Measurements from ENCODE around the gene ACACA. TPM values are rescaled to one million over a fixed set of nuclear protein-coding genes. Genes with fewer than 3 reads are reported as not detected.

Gene ACACA
- total RNA-seq, 3 donors from 2014 or later (not counting 1 experiment from before 2014, with no cell fraction given): 22.9 to 23.9 (median 23.6) TPM

DNA sequence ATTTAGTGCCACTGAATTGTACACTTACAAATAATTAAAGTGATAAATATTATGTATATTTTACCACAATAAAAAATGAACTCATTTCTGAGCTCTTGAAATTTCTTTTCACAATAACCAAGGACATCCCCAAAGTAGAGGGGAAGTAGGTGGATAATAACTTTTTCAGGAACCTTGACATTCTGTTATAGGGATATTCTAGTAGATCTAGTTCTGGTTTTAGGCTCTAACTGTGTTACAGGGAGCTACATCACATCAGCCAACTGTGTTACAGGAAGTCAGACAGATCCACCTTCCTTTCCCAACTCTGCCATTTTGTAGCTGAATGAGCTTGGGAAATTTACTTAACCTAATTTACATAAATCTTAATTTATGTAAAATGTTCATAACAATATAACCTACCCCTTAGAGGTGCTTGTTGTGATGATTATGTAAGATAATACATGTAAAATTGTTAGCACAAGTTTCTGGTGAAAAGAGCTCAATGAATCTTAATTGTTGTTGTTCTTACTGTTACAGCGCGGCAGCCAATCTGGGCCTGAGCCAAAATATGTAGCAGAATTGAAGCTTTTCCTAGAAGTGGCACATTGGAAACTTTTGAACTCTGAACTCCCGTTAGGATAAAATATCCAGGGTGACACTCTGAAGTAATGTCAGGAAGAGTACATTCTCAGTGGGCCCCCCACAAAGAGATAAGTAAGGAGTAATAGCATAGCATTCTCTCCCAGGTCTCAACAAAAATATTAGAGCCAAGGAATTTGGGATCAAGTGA, 288.1 kb downstream of the ACACA start:
- DNase-seq: no peak
- intact Hi-C loops (cut with micrococcal nuclease): no loop called here
- WGBS (ENCODE audit: insufficient coverage): 93% methylated on average over 3 of the region's 3 CpGs
- no peaks in the 10 kb centered on the region for H3K4me1 ChIP-seq (ENCODE audit: control insufficient read depth, insufficient read depth, low read length)
- H3K4me3 Mint-ChIP-seq: no peak overlapping the region
- H3K9me3 ChIP-seq (ENCODE audit: control insufficient read depth, insufficient read depth, low read length): no peaks in the 10 kb centered on the region
- H3K4me3 ChIP-seq (ENCODE audit: low read length): no peak overlapping the region
- no peaks in the 10 kb centered on the region for H3K4me1 Mint-ChIP-seq
- no peak overlapping the region for H3K27ac Mint-ChIP-seq
- peaks cover 7% of the 10 kb centered on the region for H3K36me3 ChIP-seq (ENCODE audit: control insufficient read depth, insufficient read depth, low read length)
- no peaks in the 10 kb centered on the region for H3K9me3 Mint-ChIP-seq
- no peak for ATAC-seq
- no peak overlapping the region for H3K27ac ChIP-seq (ENCODE audit: low read length)
- TF ChIP-seq, protein P1, sequence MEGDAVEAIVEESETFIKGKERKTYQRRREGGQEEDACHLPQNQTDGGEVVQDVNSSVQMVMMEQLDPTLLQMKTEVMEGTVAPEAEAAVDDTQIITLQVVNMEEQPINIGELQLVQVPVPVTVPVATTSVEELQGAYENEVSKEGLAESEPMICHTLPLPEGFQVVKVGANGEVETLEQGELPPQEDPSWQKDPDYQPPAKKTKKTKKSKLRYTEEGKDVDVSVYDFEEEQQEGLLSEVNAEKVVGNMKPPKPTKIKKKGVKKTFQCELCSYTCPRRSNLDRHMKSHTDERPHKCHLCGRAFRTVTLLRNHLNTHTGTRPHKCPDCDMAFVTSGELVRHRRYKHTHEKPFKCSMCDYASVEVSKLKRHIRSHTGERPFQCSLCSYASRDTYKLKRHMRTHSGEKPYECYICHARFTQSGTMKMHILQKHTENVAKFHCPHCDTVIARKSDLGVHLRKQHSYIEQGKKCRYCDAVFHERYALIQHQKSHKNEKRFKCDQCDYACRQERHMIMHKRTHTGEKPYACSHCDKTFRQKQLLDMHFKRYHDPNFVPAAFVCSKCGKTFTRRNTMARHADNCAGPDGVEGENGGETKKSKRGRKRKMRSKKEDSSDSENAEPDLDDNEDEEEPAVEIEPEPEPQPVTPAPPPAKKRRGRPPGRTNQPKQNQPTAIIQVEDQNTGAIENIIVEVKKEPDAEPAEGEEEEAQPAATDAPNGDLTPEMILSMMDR (IDR thresholded peaks at IDR 0.05): no peak
- no peaks in the 10 kb centered on the region for H3K27me3 Mint-ChIP-seq (ENCODE audit: low read depth in 2 of 2)
- no peaks in the 10 kb centered on the region for H3K27me3 ChIP-seq (ENCODE audit: control insufficient read depth, insufficient read depth, low read length)
- H3K36me3 Mint-ChIP-seq: no peaks in the 10 kb centered on the region

DNA sequence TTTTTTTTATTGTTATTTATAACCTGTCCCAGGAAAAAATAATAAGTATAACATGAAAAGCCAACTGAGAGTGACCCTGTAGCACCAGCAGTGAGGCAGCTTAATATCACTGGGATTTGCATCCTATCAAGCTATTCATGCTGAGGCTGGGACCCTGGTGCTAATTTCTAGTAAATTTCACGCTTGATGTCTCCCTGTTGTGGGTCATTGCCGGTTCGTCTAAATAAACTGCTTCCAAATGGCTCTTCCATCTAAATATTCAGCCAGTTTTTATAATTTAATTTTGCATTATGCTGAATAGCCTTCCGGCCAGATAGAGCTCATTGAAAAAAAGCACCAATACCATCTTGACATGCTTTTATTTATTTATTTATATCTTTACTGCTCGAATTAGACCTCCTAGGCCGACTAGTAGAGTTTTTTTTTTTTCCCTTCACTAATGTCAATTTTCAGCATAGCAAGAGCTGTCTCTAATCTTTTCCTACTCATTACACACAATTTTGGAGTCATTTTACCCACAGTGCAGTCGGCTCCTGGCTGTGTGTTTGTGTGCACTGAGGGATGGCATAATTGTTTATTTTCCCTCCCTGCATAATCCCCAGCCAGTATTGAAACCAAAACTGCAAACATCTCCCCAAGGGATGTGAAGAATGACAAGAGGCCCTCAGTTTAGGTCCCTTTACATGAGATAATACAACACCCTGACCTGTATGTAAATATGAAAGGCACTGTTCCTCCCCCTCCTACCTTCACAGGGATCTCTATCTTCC, 289.1 kb downstream of the ACACA start:
- Histone ChIP-seq H3K27me3 (ENCODE audit: control insufficient read depth, insufficient read depth, low read length) (no peaks in the 10 kb centered on the region), H3K36me3 (ENCODE audit: control insufficient read depth, insufficient read depth, low read length) (peaks cover 9% of the 10 kb centered on the region), H3K4me1 (ENCODE audit: control insufficient read depth, insufficient read depth, low read length) (no peaks in the 10 kb centered on the region), H3K9me3 (ENCODE audit: control insufficient read depth, insufficient read depth, low read length) (no peaks in the 10 kb centered on the region), H3K27ac (ENCODE audit: low read length) (no peak overlapping the region), H3K4me3 (ENCODE audit: low read length) (no peak overlapping the region)
- Mint-ChIP-seq H3K9me3 (no peaks in the 10 kb centered on the region), H3K27ac (no peak overlapping the region), H3K27me3 (ENCODE audit: low read depth in 2 of 2) (no peaks in the 10 kb centered on the region), H3K4me1 (no peaks in the 10 kb centered on the region), H3K36me3 (no peaks in the 10 kb centered on the region), H3K4me3 (no peak overlapping the region)
- 97% methylated on average over 4 of the region's 7 CpGs for WGBS (ENCODE audit: insufficient coverage)
- intact Hi-C loops (cut with micrococcal nuclease): no loop called here
- TF ChIP-seq, protein P1 (IDR thresholded peaks at IDR 0.05): no peak
- DNase-seq (no peak), ATAC-seq (no peak)

DNA sequence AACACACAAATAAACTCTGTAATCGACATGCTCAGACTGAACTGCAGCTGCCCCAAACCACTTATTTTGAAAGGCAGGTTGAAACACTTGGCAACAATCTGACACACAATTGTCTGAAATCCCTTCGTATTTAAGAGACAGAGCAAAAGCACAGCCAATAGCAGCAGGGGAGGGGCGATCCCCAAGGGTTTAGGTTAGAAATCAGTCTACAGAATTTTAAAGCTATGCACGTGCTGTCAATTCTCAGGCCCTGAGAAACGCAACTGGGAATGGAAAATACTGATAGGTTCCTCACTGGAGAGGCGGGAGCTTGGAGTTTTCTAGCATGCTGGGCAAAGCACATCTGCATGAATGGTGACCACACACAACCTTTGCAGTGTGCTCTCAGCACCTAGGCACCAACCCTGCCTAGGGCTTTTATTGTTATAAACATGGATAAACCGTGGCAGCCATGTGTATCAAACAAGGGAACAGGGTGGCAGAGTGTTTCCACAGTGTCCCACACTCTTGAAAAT, 289.9 kb downstream of the ACACA start:
- TF ChIP-seq, protein P1 (IDR thresholded peaks at IDR 0.05): no peak
- H3K27me3 Mint-ChIP-seq (ENCODE audit: low read depth in 2 of 2): no peaks in the 10 kb centered on the region
- Histone ChIP-seq H3K27me3 (ENCODE audit: control insufficient read depth, insufficient read depth, low read length) (no peaks in the 10 kb centered on the region), H3K9me3 (ENCODE audit: control insufficient read depth, insufficient read depth, low read length) (no peaks in the 10 kb centered on the region), H3K27ac (ENCODE audit: low read length) (no peak overlapping the region), H3K4me3 (ENCODE audit: low read length) (no peak overlapping the region), H3K4me1 (ENCODE audit: control insufficient read depth, insufficient read depth, low read length) (no peaks in the 10 kb centered on the region), H3K36me3 (ENCODE audit: control insufficient read depth, insufficient read depth, low read length) (peaks cover 11% of the 10 kb centered on the region)
- no peak overlapping the region for H3K27ac Mint-ChIP-seq
- DNase-seq (no peak), ATAC-seq (no peak)
- H3K4me1 Mint-ChIP-seq: no peaks in the 10 kb centered on the region
- no peak overlapping the region for H3K4me3 Mint-ChIP-seq
- H3K36me3 Mint-ChIP-seq: no peaks in the 10 kb centered on the region
- H3K9me3 Mint-ChIP-seq: no peaks in the 10 kb centered on the region
- 97% methylated on average over 7 of the region's 7 CpGs for WGBS (ENCODE audit: insufficient coverage)
- intact Hi-C loops (cut with micrococcal nuclease): no loop called here
